SKM-1 treated with dmso at 0.1 percent for 144 hours (cell line): ENCODE data around the gene SYTL3.
"Not testable (repeated sequence)": the region's sequence is repeated elsewhere in the genome, so short reads cannot be mapped to it uniquely, and the experiment has no call there.

Source experiments
- DNase-seq: peaks from one replicate; lab custom pipeline; 2025; ENCODE audit not compliant: unreplicated experiment; lab: John Stamatoyannopoulos, UW

SYTL3 gene

DNA sequence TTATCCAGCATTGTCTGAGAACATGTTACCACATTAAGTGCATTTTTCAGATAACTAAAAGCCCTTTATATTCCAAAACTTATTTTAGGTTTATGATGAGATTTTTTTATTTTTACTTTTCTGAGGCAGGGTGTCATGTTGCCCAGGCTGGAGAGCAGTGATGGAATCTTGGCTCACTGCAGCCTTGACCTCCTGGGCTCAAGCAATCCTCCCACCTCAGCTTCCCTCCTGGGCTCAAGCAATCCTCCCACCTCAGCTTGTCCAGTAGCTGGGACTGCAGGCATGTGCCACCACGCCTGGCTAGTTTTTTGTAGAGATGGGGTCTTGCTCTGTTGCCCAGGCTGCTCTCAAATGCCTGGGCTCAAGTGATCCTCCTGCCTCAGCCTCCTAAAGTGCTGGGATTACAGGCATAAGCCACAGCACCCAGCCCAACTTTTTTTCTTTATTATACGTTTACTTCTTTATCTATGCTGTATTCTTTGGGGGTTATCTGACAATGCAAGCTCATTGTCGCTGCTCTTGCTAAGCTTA is 11.5 kb upstream of the SYTL3 start:
- DNase-seq, result no peak

GRCh38 chr6:158639056-158639455 is 10.8 kb upstream of the SYTL3 start:
- DNase-seq, result no peak

DNA sequence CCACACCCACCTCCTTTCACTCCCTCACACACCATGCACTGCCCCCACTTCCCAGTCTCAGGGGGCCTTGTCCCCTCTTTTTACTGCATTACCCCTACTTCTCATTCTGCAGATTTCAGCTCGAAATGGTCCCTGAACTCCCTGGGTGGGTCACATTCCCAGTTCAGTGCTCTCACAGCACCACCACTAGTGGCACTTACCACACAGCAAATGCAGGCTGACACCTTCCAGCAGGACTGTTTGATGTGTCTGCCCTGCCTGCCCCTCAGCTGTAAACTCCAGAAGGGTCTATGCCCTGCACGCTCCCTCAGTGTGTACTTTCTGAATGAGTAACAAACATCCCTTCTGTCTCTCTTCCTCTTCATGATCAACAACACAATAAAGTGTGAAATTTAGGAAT is 9.3 kb upstream of the SYTL3 start:
- DNase-seq, result no peak

- no peak for DNase-seq
Observed at GRCh38 chr6:158642097-158642601, 7.7 kb upstream of the SYTL3 start.

GRCh38 chr6:158643836-158644230 is 6.0 kb upstream of the SYTL3 start:
- no peak for DNase-seq

- DNase-seq, result peak; percentile 77
Observed at GRCh38 chr6:158644231-158645063, 5.4 kb upstream of the SYTL3 start, which contains the start of gene DYNLT1. Gene DYNLT1, minus strand, starts transcription at chr6:158644743. Its CDS starts 35 bp downstream, at chr6:158644708.

DNA sequence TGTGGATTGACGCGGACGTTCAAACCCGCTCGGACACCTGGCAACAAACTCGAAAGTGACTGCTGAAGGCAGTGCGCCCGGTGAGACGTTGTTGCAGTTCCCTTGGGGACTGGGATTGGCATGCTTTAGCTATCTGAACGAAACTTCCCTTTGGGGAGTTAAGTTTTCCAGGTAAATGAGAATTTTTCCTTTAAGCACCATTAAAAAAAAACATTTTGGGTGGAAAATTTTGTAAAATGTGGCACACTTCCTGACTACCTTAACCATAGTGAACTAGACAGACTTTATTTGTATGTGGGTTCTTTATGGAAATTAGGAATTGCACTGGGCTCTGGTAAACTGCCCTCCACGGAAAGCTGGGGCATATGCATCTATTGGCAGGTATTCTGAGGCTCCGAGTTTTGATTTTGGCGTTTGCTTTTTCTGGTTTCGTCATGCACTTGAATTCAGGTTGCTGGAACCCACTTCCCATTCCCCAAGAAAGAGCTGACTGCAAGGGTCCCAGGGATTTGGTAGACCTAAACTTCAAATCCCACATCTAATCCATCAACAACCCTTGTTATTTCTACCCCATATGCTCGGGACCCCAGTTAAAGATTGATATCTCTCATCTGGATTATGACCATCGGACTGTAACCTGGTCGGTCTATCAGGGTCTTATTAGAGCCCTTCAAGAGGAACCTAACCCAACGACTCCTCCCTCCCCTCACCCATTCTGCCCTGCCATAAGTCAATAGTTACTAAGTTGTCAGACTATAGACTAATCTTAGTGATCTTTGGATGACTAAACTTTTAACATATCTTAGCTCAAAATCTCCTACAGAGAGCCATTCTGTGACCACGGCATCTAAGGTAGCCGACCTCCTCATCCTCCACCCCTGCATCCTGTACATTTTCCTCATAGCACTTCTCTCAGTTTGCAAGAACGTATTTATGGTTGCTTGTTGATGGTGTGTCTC is 4.5 kb upstream of the SYTL3 start:
- no peak for DNase-seq

DNA sequence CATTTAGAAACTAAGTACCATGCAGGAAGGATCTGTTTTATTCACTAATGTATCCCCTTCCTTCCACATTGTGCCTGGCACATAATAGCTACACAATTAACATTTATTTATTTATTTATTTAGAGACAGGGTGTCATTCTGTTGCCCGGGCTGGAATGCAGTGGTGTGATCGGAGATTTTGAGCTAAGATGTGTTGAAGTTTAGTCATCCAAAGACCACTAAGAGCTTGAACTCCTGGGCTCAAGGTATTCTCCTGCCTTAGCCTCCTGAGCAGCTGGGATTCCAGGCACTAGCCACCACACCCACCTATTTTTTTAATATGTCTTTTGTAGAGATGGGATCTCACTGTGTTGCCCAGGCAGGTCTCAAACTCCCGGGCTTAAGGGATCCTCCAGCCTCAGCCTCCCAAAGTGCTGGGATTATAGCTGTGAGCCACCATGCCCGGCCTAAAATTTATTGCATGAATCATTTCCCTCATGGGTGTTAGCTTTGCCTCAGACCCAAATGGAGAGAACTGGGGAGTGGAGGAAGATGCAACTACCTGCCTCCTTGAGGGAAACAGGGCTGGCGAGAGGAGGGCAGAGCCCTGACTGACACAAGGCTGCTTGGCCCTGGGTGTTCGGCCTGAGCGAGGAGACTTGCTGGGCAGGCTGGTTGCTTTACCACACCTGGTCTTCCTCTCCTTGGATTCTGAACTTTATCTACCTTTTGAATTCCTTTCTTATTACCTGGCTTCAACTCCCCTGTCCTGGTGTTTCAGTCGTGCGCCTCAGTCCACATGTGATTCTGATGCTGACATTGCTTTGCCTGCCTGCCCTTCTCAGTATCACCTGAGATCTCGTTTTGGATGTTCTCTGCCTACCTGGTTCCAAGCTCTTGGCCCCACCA is 3.6 kb upstream of the SYTL3 start:
- DNase-seq, result no peak

GRCh38 chr6:158647501-158647900 is 2.4 kb upstream of the SYTL3 start:
- no peak for DNase-seq

DNA sequence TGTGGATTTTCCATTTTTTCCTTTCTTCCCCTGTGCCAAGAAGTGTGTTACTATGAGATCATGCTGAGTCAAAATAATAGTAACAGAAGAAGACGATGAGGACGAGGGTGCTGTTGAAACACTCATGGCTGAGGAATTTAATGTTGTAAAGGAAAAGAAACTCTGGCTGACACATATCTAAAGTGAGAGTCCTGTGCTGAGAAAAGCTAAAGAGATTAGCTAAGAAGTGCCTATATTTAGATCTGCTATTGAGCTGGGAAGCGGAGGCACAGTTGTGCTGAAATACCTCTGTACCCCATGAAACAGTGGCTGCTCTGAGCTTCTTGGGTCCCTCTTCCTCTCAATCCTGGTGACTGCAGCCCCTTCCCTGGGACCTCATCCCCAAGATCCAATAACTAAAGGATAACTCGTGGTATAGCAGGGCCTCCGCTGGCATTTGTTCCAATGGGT is 1.1 kb upstream of the SYTL3 start:
- DNase-seq, result no peak

DNA sequence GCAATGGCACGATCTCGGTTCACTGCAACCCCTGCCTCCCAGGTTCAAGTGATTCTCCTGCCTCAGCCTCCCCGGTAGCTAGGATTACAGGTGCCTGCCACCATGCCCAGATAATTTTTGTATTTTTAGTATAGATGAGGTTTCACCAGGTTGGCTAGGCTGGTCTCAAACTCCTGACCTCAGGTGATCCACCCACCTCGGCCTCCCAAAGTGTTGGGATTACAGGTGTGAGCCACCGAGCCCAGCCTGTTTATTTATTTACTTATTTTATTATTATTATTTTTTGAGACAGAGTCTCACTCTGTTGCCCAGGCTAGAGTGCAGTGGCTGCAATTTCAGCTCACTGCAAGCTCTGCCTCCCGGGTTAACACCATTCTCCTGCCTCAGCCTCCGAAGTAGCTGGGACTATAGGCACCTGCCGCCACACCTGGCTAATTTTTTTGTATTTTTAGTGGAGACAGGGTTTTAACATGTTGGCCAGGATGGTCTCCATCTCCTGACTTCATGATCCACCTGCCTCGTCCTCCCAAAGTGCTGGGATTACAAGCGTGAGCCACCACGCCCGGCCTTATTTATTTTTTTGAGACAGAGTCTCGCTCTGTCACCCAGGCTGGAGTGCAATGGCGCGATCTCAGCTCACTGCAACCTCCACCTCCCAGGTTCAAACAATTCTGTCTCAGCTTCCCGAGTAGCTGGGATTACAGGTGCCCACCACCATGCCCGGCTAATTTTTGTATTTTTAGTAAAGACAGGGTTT is 2.3 kb downstream of the SYTL3 start:
- not testable (repeated sequence) for DNase-seq

DNA sequence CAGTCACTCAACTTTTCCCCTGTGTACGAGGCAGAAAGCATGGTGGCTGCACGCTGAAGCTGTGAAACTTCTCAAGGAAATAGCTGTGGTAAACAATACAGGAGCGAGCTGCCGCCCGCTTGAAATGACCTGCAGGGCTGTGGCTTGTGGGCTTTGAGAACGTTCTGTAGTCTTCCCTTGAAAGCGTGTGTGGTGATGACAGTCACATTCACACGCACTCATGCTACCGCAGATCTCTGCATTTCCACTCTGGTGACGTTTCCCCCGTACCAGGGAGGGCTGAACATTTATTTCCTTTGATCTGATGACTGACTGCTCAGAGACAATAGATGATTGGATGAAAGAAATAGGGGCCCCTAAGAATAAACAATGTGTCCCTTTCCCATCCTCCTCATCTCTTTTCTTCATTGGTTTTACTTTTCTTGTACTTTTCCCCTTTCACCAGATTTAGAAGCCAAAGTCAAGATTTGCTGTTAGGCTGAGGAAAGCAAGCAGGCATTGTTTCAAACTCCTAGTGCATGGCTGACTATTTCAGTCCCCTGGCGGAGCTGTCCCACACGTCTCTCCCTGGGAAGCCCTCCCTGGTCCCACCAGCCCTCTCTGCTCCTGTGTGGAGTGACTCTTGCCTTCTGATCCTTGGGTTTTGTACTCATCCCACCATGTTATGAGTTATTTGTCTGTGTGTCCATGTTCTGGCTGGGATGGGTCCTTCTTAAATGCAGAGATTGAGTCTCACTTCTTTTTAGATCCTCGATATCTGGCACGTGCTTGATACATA is 3.9 kb downstream of the SYTL3 start:
- no peak for DNase-seq

DNA sequence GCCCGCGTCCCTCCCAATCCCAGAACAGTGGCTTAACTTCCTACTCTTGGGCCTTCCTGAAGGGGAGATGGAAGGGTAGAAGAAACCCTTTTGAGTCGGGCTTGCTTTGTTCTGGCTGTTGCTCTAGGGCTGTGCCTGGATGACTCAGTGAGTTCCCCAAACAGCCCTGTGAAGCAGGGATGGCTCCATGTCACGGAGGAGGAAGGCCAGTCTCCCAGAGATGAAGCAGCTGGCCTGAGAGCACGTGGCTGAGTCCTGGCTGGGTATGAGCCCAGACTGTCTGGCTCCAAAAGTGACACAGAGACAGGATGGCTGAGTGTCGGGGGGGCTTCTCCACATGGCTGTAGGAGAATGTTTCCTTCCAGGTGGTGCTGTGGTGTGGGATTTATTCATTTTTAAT is 4.6 kb downstream of the SYTL3 start:
- peak; percentile 21 for DNase-seq

GRCh38 chr6:158654960-158655489 is 5.2 kb downstream of the SYTL3 start:
- peak; percentile 81 for DNase-seq

GRCh38 chr6:158655569-158656450 is 6.0 kb downstream of the SYTL3 start:
- DNase-seq, result no peak

DNA sequence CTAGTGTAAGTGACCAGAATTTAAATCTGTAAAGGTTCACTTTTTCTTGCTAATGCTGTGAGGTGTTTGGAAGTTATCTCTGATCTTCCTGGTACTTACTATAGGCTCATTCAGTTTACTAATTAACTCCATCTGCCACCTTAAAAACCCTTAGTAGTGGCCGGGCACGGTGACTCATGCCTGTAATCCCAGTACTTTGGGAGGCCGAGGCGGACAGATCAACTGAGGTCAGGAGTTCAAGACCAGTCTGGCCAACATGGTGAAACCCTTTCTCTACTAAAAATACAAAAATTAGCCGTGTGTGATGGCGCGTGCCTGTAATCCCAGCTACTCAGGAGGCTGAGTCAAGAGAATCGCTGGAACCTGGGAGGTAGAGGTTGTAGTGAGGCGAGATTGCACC is 7.1 kb downstream of the SYTL3 start:
- DNase-seq, result not testable (repeated sequence)

DNA sequence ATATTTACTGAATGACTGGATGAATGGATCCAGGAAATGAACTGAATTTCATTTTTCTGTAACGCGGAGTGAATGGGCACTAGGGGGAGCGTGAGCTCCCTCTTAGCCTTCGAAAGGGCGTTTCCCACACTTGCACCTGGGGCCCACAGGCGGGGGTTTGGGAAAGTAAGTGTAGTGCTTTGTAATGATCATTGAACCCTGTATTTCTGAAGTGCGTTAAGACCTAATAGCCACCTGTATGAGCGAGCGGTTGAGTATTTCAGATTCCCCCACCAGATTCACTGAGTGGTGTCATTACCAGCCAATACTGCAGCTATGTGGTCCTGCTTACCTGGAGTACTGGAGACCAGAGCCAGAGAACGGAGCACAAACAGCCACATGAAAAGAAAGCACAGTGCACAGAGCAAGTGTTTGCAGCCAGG is 10.5 kb downstream of the SYTL3 start:
- peak; percentile 32 for DNase-seq
